ENCODE measurements around the gene TLL2.

The TLL2 gene

DNA sequence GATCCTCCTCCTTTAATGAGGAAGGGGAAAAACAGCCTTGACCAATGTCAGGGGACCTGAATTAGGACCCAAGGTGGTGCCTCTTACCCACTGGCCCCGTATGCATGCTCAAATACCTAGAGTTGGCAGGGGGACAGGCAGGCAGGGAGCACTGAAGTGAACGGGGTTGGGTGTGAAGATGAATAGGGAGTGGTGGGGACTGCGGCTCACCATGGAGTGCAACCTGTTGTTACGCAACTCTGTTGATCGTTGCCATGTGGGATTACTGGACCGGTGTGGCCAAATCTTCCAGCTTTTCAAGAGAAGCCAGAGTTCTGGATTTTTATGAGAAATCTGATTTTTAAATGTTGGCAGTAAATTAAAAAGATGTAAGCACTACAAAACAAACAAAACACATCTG, 48.1 kb downstream of the TLL2 start:
- H3K9ac ChIP-seq (ENCODE audit: low read depth, low read length, poor library complexity, severe bottlenecking) = no peak overlapping the region
- H3K79me2 ChIP-seq (ENCODE audit: insufficient read depth, low read length) = no peaks in the 10 kb centered on the region
- no peaks in the 10 kb centered on the region for H3F3A ChIP-seq (ENCODE audit: low read depth)
- no peaks in the 10 kb centered on the region for H3K36me3 ChIP-seq (ENCODE audit: insufficient read depth, low read length)
- TF ChIP-seq, protein P1, sequence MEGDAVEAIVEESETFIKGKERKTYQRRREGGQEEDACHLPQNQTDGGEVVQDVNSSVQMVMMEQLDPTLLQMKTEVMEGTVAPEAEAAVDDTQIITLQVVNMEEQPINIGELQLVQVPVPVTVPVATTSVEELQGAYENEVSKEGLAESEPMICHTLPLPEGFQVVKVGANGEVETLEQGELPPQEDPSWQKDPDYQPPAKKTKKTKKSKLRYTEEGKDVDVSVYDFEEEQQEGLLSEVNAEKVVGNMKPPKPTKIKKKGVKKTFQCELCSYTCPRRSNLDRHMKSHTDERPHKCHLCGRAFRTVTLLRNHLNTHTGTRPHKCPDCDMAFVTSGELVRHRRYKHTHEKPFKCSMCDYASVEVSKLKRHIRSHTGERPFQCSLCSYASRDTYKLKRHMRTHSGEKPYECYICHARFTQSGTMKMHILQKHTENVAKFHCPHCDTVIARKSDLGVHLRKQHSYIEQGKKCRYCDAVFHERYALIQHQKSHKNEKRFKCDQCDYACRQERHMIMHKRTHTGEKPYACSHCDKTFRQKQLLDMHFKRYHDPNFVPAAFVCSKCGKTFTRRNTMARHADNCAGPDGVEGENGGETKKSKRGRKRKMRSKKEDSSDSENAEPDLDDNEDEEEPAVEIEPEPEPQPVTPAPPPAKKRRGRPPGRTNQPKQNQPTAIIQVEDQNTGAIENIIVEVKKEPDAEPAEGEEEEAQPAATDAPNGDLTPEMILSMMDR (conservative IDR thresholded peaks at IDR 0.05; ENCODE audit: low read length) = no peak
- TF ChIP-seq EZH2phosphoT487 (IDR thresholded peaks at IDR 0.05; ENCODE audit: borderline replicate concordance) = no peak
- no peak overlapping the region for H3K4me3 ChIP-seq (ENCODE audit: low read length, poor library complexity, severe bottlenecking)
- H2AFZ ChIP-seq (ENCODE audit: low read length) = no peak overlapping the region
- no peaks in the 10 kb centered on the region for H4K20me1 ChIP-seq (ENCODE audit: insufficient read depth, low read length, poor library complexity, severe bottlenecking)
- no peaks in the 10 kb centered on the region for H3K27me3 ChIP-seq (ENCODE audit: insufficient read depth, low read length, poor library complexity, severe bottlenecking)
- no peaks in the 10 kb centered on the region for H3K4me1 ChIP-seq (ENCODE audit: insufficient read depth, low read length, poor library complexity, severe bottlenecking)
- H3K4me2 ChIP-seq (ENCODE audit: low read depth, low read length, poor library complexity, severe bottlenecking) = no peak overlapping the region
- no peaks in the 10 kb centered on the region; the same call in 1 of the 2 replicates for H3K9me3 ChIP-seq (ENCODE audit: insufficient read depth, low read depth, low read length)
- no peaks in the 10 kb centered on the region for H3K9me2 ChIP-seq (replicated peaks; ENCODE audit: low read depth, low read length)

DNA sequence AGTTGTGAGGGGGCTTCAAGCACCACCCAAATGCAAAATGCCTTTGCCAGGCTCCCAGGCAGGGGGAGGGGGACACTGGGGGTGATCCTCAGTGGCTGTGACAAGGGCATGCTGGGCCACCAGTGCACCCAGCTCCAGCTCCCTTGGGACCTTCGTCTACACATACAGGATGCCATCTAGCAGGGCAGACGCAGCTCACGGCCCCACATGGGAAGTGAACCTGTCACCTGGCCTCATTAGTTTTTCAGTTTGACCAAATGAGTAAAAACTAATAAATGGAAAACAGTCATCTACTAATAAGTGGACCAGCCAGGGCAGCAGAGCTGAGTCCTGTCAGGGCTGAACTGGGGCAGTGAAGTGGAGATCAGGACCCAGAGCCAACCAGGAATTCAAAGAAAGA, 50.2 kb downstream of the TLL2 start:
- no peak overlapping the region for H2AFZ ChIP-seq (ENCODE audit: low read length)
- H3K27me3 ChIP-seq (ENCODE audit: insufficient read depth, low read length, poor library complexity, severe bottlenecking) = no peaks in the 10 kb centered on the region
- no peak overlapping the region for H3K4me2 ChIP-seq (ENCODE audit: low read depth, low read length, poor library complexity, severe bottlenecking)
- no peak overlapping the region for H3K9ac ChIP-seq (ENCODE audit: low read depth, low read length, poor library complexity, severe bottlenecking)
- no peak for TF ChIP-seq EZH2phosphoT487 (IDR thresholded peaks at IDR 0.05; ENCODE audit: borderline replicate concordance)
- TF ChIP-seq, protein P1 (conservative IDR thresholded peaks at IDR 0.05; ENCODE audit: low read length) = no peak
- H3F3A ChIP-seq (ENCODE audit: low read depth) = no peaks in the 10 kb centered on the region
- H3K79me2 ChIP-seq (ENCODE audit: insufficient read depth, low read length) = no peaks in the 10 kb centered on the region
- no peaks in the 10 kb centered on the region for H3K36me3 ChIP-seq (ENCODE audit: insufficient read depth, low read length)
- H3K4me1 ChIP-seq (ENCODE audit: insufficient read depth, low read length, poor library complexity, severe bottlenecking) = no peaks in the 10 kb centered on the region
- no peak overlapping the region for H3K4me3 ChIP-seq (ENCODE audit: low read length, poor library complexity, severe bottlenecking)
- no peaks in the 10 kb centered on the region for H3K9me2 ChIP-seq (replicated peaks; ENCODE audit: low read depth, low read length)
- H4K20me1 ChIP-seq (ENCODE audit: insufficient read depth, low read length, poor library complexity, severe bottlenecking) = no peaks in the 10 kb centered on the region
- no peaks in the 10 kb centered on the region; the same call in 1 of the 2 replicates for H3K9me3 ChIP-seq (ENCODE audit: insufficient read depth, low read depth, low read length)

DNA sequence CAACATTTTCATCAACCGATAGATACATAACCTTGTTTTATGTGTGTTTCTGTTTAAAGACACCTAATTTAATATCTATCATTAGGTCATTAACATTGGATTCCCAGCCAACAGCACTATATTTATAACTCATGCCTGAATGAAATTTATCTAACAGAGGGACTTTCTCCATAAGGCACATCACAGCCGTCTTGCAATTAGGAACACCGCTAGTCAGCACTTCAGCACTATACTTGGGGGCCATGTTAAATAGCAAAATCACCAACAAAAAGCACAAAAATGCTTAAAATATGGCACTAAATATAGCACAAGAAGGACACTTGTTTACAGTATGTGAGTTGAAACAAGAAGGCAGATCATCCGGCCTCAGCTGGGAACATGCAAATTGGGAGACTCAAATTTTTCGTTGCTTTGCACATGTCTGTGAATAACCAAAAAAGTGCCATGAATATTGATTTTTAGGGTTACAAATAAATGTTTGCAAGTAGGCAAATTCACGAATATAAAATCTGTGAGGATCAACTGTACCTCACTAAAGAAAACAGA, 51.0 kb downstream of the TLL2 start:
- no peaks in the 10 kb centered on the region for H3K4me1 ChIP-seq (ENCODE audit: insufficient read depth, low read length, poor library complexity, severe bottlenecking)
- H3K36me3 ChIP-seq (ENCODE audit: insufficient read depth, low read length) = no peaks in the 10 kb centered on the region
- no peak overlapping the region for H3K4me2 ChIP-seq (ENCODE audit: low read depth, low read length, poor library complexity, severe bottlenecking)
- H3K79me2 ChIP-seq (ENCODE audit: insufficient read depth, low read length) = no peaks in the 10 kb centered on the region
- H3K27me3 ChIP-seq (ENCODE audit: insufficient read depth, low read length, poor library complexity, severe bottlenecking) = no peaks in the 10 kb centered on the region
- H4K20me1 ChIP-seq (ENCODE audit: insufficient read depth, low read length, poor library complexity, severe bottlenecking) = no peaks in the 10 kb centered on the region
- H3K4me3 ChIP-seq (ENCODE audit: low read length, poor library complexity, severe bottlenecking) = no peak overlapping the region
- H3F3A ChIP-seq (ENCODE audit: low read depth) = no peaks in the 10 kb centered on the region
- H3K9me2 ChIP-seq (replicated peaks; ENCODE audit: low read depth, low read length) = no peaks in the 10 kb centered on the region
- no peak overlapping the region for H3K9ac ChIP-seq (ENCODE audit: low read depth, low read length, poor library complexity, severe bottlenecking)
- H3K9me3 ChIP-seq (ENCODE audit: insufficient read depth, low read depth, low read length) = no peaks in the 10 kb centered on the region; the same call in 1 of the 2 replicates
- TF ChIP-seq, protein P1 (conservative IDR thresholded peaks at IDR 0.05; ENCODE audit: low read length) = no peak
- TF ChIP-seq EZH2phosphoT487 (IDR thresholded peaks at IDR 0.05; ENCODE audit: borderline replicate concordance) = no peak
- no peak overlapping the region for H2AFZ ChIP-seq (ENCODE audit: low read length)

Measured in Loucy (cell line).